OCI-LY7 (cell line): Measurements from ENCODE around the gene COPS8.

Source experiments
- CTCF ChIP-seq: fragments of 200-600 bp; sonication (generic); conservative IDR thresholded peaks from 2 replicates; pipeline ENCODE4 v1.5.1; 2014; ENCODE audit warnings: mild to moderate bottlenecking, antibody characterized with exemption, low read length, moderate library complexity, mixed read lengths
- EZH2phosphoT487 ChIP-seq: fragments of 200-600 bp; sonication (generic); IDR thresholded peaks from 2 replicates; pipeline ENCODE4 v1.6.1; 2018; ENCODE audit warnings: low read depth, borderline replicate concordance, mild to moderate bottlenecking, mixed run types, antibody characterized with exemption, low read length, moderate library complexity, mixed read lengths

GRCh38 chr2:237056287-237056875 lies 29.3 kb upstream of the COPS8 start:
- TF ChIP-seq CTCF = no peak
- no peak for TF ChIP-seq EZH2phosphoT487
